T-helper 2 cell treated with Interferon-gamma antibody and Interleukin-4, amounts not matched to agents 5 μg/mL and 100 μg/mL, for 36 hours (primary cell): ENCODE measurements around the gene ACOT9.
"Not testable (repeated sequence)": the region's sequence is repeated elsewhere in the genome, so short reads cannot be mapped to it uniquely, and the experiment has no call there.

Experiments used
- DNase-seq: peaks from one replicate; pipeline ENCODE4 v3.0.0; 2021; ENCODE audit warnings: low spot score
- H3K27ac Mint-ChIP-seq: one replicate; pipeline ENCODE4 v1.8.0; 2021; ENCODE audit warnings: mild to moderate bottlenecking, mixed read lengths
- H3K27me3 Mint-ChIP-seq: one replicate; pipeline ENCODE4 v1.8.0; 2021; ENCODE audit warnings: low read depth, mixed read lengths
- H3K36me3 Mint-ChIP-seq: one replicate; pipeline ENCODE4 v1.8.0; 2021; ENCODE audit warnings: low read depth, mixed read lengths
- H3K4me1 Mint-ChIP-seq: one replicate; pipeline ENCODE4 v1.8.0; 2021; ENCODE audit warnings: low read depth, mixed read lengths
- H3K4me3 Mint-ChIP-seq: one replicate; pipeline ENCODE4 v1.8.0; 2022; ENCODE audit warnings: mild to moderate bottlenecking, moderate library complexity, mixed read lengths
- H3K9me3 Mint-ChIP-seq: one replicate; pipeline ENCODE4 v1.8.0; 2021; ENCODE audit warnings: mixed read lengths

The ACOT9 gene

DNA sequence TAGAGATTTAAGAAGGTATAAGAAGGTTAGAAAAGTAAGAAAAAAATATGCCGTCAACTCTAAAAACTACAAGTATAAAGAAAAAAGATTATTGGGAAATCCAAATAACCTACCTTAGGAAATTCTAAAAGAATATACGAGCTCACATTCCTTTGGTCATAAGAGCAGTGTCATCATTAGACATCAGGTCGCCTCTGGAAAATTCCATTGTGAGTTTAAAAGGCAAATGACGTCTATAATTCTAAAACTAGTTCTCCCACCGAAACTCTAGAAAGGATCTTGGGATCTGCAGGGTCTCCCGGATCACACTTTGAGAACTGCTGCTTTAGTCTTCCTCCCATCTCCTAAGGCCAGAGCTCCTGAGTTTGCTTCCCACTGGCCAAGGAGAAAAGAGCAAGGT is 39.4 kb upstream of the ACOT9 start:
- no peaks in the 10 kb centered on the region for H3K9me3 Mint-ChIP-seq
- no peaks in the 10 kb centered on the region for H3K27me3 Mint-ChIP-seq
- no peak for DNase-seq
- H3K36me3 Mint-ChIP-seq = peaks cover 25% of the 10 kb centered on the region
- H3K4me3 Mint-ChIP-seq = peak overlapping the region; percentile 96
- H3K27ac Mint-ChIP-seq = peak overlapping the region; percentile 97
- H3K4me1 Mint-ChIP-seq = peaks cover 34% of the 10 kb centered on the region

GRCh38 chrX:23779025-23779424 is 35.9 kb upstream of the ACOT9 start:
- Mint-ChIP-seq H3K27me3 (no peaks in the 10 kb centered on the region), H3K4me3 (no peak overlapping the region), H3K4me1 (peaks cover 22% of the 10 kb centered on the region), H3K27ac (no peak overlapping the region), H3K36me3 (peaks cover 6% of the 10 kb centered on the region), H3K9me3 (no peaks in the 10 kb centered on the region)
- DNase-seq = no peak

DNA sequence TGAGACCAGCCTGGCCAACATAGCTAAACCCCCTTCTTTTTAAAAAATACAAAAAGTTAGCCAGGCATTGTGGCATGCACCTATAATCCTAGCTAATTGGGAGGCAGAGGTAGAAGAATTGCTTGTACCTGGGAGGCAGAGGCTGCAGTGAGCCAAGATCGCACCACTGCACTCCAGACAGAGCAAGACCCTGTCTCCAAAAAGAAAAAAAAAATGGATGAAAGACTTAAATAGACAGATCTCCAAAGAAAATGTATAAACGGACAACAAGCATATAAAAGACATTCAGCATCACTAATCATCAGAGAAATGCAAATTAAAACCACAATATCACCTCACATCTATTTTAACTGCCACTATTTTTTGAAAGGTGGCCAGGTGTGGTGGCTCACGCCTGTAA is 33.3 kb upstream of the ACOT9 start:
- Mint-ChIP-seq H3K27ac (no peak overlapping the region), H3K4me1 (peaks cover 19% of the 10 kb centered on the region), H3K27me3 (no peaks in the 10 kb centered on the region), H3K9me3 (no peaks in the 10 kb centered on the region), H3K36me3 (peaks cover 3% of the 10 kb centered on the region), H3K4me3 (no peak overlapping the region)
- DNase-seq = no peak

DNA sequence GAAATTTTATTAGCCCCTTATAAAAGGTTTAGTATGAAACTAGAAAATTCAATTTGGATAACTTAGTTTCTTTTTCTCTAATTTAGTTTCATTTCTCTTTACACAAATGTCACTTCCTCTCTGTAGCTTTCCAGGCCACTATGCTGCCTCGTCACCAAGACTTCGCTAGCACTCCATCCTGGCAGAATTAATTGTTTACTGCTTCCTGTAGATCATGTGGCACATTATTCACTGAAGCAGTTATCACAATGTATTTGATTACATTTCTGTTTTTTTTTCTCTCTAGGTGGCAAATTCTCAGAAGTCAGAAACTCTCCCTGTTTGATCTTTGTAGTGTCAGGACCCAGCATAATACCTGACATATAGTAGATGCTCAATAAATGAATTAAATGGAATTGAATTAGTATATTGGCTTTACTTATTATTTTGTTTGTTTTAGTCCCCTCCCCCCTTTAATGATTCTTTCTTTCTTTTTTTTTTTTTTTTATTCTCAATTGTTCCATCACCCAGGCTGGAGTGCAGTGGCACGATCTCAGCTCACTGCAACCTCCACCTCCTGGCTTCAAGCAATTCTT is 30.6 kb upstream of the ACOT9 start:
- H3K27ac Mint-ChIP-seq = peak overlapping the region; percentile 91
- peak; percentile 14 for DNase-seq
- H3K4me1 Mint-ChIP-seq = peaks cover 13% of the 10 kb centered on the region
- H3K9me3 Mint-ChIP-seq = no peaks in the 10 kb centered on the region
- no peaks in the 10 kb centered on the region for H3K27me3 Mint-ChIP-seq
- H3K4me3 Mint-ChIP-seq = peak overlapping the region; percentile 65
- peaks cover 3% of the 10 kb centered on the region for H3K36me3 Mint-ChIP-seq

DNA sequence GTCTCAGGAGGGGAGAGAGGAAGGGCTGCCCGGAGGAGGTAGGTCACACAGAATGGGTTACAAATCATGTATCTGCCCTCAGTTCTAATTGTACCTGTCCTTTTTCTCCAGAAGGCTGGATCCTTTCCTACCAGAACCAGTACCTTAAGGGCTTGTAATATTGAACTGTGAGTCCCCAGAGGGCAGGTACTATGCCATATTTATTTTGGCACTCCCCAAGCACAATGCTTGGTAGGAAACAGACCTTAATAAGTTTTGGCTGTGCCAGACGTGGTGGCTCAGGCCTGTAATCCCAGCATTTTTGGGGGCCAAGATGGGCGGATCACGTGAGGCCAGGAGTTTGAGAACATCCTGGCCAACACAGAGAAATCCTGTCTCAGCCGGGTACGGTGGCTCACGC is 28.0 kb upstream of the ACOT9 start:
- not testable (repeated sequence) for H3K27me3 Mint-ChIP-seq, H3K4me3 Mint-ChIP-seq, DNase-seq, H3K9me3 Mint-ChIP-seq, H3K36me3 Mint-ChIP-seq, H3K27ac Mint-ChIP-seq
- H3K4me1 Mint-ChIP-seq = peaks cover 13% of the 10 kb centered on the region

- Mint-ChIP-seq H3K4me3 (no peak overlapping the region), H3K4me1 (peaks cover 13% of the 10 kb centered on the region), H3K9me3 (no peaks in the 10 kb centered on the region), H3K27ac (no peak overlapping the region), H3K36me3 (peaks cover 3% of the 10 kb centered on the region), H3K27me3 (no peaks in the 10 kb centered on the region)
- DNase-seq = no peak
Measured at GRCh38 chrX:23770142-23770541, 27.1 kb upstream of the ACOT9 start.

DNA sequence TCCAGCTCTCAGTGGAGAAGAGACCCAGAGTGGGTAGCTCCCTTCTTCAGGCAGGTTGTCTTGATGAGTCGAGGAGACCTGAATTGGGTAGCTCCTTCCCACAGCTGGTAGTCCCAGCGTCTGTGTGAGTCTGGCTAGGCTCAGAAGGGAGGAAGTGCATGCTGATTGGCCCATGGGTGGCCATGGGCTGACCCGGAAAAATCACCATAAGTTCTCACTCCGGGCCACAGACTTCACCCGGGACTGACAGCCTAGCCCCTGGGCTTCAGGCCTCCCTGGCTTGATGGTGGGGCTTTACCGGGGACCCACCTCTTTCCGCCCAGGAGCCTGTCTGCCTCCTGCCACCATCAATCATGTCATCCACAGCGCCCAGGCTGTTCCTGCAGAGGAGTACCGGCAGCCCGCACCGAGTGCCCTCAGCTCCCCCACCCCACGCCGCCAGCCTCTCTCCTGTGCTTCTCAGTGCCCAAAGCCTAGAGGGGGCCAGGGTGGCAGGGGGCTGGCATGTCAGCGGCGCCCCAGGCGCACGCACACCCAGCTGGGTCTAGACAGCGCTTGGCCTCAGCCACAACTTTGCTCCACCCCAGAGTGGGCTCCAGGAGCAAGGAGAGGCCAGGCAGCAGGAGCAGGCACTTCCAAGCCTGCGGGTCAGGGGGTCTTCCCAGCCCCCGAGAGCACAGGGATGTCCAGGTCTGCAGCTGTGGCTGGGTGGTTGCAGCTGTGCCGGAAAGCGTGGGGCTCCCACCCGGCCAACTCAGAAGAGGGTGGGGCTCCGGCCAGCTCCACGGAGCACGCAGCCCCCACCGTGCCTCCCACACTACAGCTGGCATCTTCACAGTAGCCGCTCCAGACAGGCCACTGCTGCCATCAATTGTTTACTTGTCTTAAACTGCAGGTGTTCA is 23.8 kb upstream of the ACOT9 start:
- no peak for DNase-seq
- no peaks in the 10 kb centered on the region for H3K9me3 Mint-ChIP-seq
- H3K36me3 Mint-ChIP-seq = no peaks in the 10 kb centered on the region
- H3K27ac Mint-ChIP-seq = no peak overlapping the region
- no peaks in the 10 kb centered on the region for H3K4me1 Mint-ChIP-seq
- H3K4me3 Mint-ChIP-seq = peak overlapping the region; percentile 34
- no peaks in the 10 kb centered on the region for H3K27me3 Mint-ChIP-seq

DNA sequence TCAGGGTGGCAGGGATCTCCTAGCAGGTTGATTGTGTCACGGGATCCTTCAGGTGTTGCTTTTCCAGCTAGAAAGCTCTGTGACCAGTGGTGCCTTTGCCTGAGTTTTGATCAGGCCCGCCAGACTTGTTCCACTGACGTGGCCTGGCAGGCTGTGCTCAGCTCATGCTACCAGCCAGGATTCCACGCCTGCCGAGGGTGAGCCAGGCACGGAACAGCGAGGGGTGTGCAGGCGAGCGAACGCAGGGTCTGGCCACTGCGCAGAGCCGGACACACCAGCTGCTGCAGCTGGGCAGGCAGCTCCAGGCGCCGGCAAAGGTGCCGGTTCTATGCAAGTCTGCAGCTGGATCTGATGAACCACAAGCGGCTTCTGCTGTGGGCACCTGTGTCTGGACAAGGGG is 22.8 kb upstream of the ACOT9 start:
- Mint-ChIP-seq H3K4me3 (no peak overlapping the region), H3K4me1 (no peaks in the 10 kb centered on the region), H3K27me3 (no peaks in the 10 kb centered on the region), H3K9me3 (no peaks in the 10 kb centered on the region), H3K27ac (no peak overlapping the region), H3K36me3 (no peaks in the 10 kb centered on the region)
- DNase-seq = no peak

DNA sequence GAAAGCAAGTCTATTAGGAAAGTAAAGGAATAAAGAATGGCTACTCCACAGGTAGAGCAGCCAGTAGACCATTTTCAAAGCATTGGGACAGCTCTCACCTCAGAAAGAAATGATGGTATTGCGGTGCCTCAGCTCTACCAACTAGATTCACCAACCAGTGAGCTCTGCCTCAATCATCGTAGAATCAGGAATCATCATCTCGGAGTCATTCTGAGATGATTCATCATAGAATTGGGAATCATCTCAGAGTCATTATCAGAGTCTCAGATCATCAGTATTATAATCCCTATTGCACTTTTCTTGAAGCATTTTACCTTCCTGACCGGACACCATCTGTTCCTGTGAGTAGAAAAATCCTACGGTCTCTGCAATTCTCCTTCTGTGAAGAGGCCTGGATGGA is 22.4 kb upstream of the ACOT9 start:
- Mint-ChIP-seq H3K4me3 (no peak overlapping the region), H3K4me1 (no peaks in the 10 kb centered on the region), H3K27ac (no peak overlapping the region), H3K36me3 (no peaks in the 10 kb centered on the region), H3K27me3 (no peaks in the 10 kb centered on the region), H3K9me3 (no peaks in the 10 kb centered on the region)
- DNase-seq = no peak

DNA sequence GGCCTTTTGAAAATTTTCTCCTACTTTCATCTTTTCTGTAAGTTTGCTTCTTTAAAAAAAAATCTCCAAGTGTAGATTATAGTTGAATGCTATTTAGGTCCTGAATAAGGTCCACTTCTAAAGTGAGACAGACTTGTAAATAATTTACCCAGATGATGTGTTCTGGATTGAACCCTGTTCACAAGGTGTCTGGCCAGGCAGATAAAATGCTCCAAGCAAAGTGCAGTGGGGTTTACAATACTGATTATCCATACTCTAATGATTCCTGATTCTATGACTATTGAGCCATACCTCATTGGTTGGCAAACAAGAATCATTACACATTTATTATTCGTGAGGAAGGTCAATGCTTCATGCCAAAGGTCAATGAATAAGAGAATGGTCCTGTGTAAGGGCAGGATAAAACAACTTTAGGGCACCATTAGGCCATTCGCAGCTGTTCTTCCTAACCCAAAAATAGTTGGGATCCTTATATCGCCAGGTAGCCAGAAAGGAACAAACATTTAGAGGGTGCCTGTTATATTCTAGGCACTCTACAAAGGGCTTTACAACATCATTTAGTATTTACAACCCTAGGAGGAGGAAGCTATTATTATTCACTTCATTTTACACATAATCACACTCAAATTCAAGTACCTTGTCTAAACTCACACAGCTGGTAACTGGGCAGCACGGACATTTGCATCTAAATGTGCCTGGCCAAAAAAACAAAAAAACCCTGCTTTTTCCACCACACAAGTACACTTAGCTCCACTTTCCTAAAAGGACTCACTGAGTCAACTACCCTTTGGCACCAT is 21.3 kb upstream of the ACOT9 start:
- no peak overlapping the region for H3K4me3 Mint-ChIP-seq
- no peaks in the 10 kb centered on the region for H3K36me3 Mint-ChIP-seq
- H3K9me3 Mint-ChIP-seq = no peaks in the 10 kb centered on the region
- DNase-seq = no peak
- no peak overlapping the region for H3K27ac Mint-ChIP-seq
- H3K27me3 Mint-ChIP-seq = no peaks in the 10 kb centered on the region
- H3K4me1 Mint-ChIP-seq = no peaks in the 10 kb centered on the region

GRCh38 chrX:23759821-23760220 is 16.7 kb upstream of the ACOT9 start:
- no peaks in the 10 kb centered on the region for H3K36me3 Mint-ChIP-seq
- no peaks in the 10 kb centered on the region for H3K27me3 Mint-ChIP-seq
- H3K27ac Mint-ChIP-seq = no peak overlapping the region
- DNase-seq = no peak
- no peak overlapping the region for H3K4me3 Mint-ChIP-seq
- no peaks in the 10 kb centered on the region for H3K9me3 Mint-ChIP-seq
- peaks cover 7% of the 10 kb centered on the region for H3K4me1 Mint-ChIP-seq

- Mint-ChIP-seq H3K4me3 (peak overlapping the region; percentile 21), H3K36me3 (no peaks in the 10 kb centered on the region), H3K27me3 (no peaks in the 10 kb centered on the region), H3K27ac (no peak overlapping the region), H3K9me3 (no peaks in the 10 kb centered on the region), H3K4me1 (peaks cover 7% of the 10 kb centered on the region)
- peak; percentile 44 for DNase-seq
Measured at GRCh38 chrX:23756165-23756564, 13.1 kb upstream of the ACOT9 start.

GRCh38 chrX:23754664-23755063 is 11.6 kb upstream of the ACOT9 start:
- DNase-seq = no peak
- peaks cover 7% of the 10 kb centered on the region for H3K4me1 Mint-ChIP-seq
- H3K9me3 Mint-ChIP-seq = no peaks in the 10 kb centered on the region
- no peak overlapping the region for H3K27ac Mint-ChIP-seq
- no peaks in the 10 kb centered on the region for H3K27me3 Mint-ChIP-seq
- H3K4me3 Mint-ChIP-seq = no peak overlapping the region
- no peaks in the 10 kb centered on the region for H3K36me3 Mint-ChIP-seq

DNA sequence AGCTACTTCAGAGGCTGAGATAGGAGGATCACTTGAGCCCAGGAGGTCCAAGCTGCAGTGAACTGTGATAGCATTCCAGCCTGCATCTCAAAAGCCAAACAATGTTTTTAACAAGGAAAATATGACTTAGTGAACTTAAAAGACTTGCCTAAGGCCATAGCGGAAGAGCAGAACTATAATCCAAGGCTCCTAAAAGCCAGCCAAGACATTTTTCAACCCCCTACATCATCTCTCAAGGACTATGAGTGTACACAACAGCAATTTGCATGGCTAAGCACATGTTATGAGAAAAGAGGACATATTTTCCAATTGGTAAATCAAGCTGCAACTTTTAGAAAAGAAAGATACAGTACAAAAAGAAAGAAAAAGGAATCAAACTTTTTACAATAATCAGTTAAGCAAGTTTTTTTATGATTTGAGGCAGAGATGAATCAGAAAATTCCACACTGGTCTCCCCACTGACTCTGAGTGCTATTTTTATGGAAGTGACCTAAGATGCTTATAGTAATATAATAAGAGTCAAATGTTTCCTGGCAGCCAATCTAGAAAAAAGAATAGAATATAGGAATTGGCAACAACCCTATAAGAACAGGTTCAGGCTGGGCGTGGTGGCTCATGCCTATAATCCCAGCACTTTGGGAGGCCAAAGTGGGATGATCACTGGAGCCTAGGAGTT is 9.8 kb upstream of the ACOT9 start:
- no peak for DNase-seq
- H3K4me3 Mint-ChIP-seq = no peak overlapping the region

More for the DNA sequence above, 9.8 kb upstream of the ACOT9 start:
- H3K36me3 Mint-ChIP-seq = no peaks in the 10 kb centered on the region
- no peaks in the 10 kb centered on the region for H3K27me3 Mint-ChIP-seq
- H3K4me1 Mint-ChIP-seq = peaks cover 7% of the 10 kb centered on the region
- no peaks in the 10 kb centered on the region for H3K9me3 Mint-ChIP-seq
- H3K27ac Mint-ChIP-seq = no peak overlapping the region
